ENCODE results near the gene COL13A1. TPM values are rescaled to one million over a fixed set of nuclear protein-coding genes. Genes with fewer than 3 reads are reported as not detected.

Gene COL13A1
- total RNA-seq, 1 donor from 2014 or later, result 20.1 TPM

- no peak for DNase-seq (ENCODE audit: extremely low read depth, low read depth, low spot score)
These were observed 136.9 kb downstream of the COL13A1 start for GRCh38 chr10:69938541-69938991.

- no peak for DNase-seq (ENCODE audit: extremely low read depth, low read depth, low spot score)
These were observed 137.4 kb downstream of the COL13A1 start for GRCh38 chr10:69939061-69939460.

- no peak for DNase-seq (ENCODE audit: extremely low read depth, low read depth, low spot score)
These were observed 137.8 kb downstream of the COL13A1 start for GRCh38 chr10:69939481-69939880.

- no peak for DNase-seq (ENCODE audit: extremely low read depth, low read depth, low spot score)
These were observed 140.0 kb downstream of the COL13A1 start for GRCh38 chr10:69941730-69942129.

- no peak for DNase-seq (ENCODE audit: extremely low read depth, low read depth, low spot score)
These were observed 141.7 kb downstream of the COL13A1 start for GRCh38 chr10:69943292-69943820.

GRCh38 chr10:69944761-69945160, 143.1 kb downstream of the COL13A1 start:
- DNase-seq (ENCODE audit: extremely low read depth, low read depth, low spot score), result no peak

- no peak for DNase-seq (ENCODE audit: extremely low read depth, low read depth, low spot score)
These were observed 146.6 kb downstream of the COL13A1 start for GRCh38 chr10:69948261-69948660.

GRCh38 chr10:69949770-69950169, 148.1 kb downstream of the COL13A1 start:
- no peak for DNase-seq (ENCODE audit: extremely low read depth, low read depth, low spot score)

- DNase-seq (ENCODE audit: extremely low read depth, low read depth, low spot score), result no peak
These were observed 150.0 kb downstream of the COL13A1 start for GRCh38 chr10:69951658-69952057.

- DNase-seq (ENCODE audit: extremely low read depth, low read depth, low spot score), result no peak
These were observed 150.5 kb downstream of the COL13A1 start for GRCh38 chr10:69952069-69952800.

- no peak for DNase-seq (ENCODE audit: extremely low read depth, low read depth, low spot score)
These were observed 151.1 kb downstream of the COL13A1 start for GRCh38 chr10:69952821-69953221.

GRCh38 chr10:69953851-69954250, 152.1 kb downstream of the COL13A1 start:
- no peak for DNase-seq (ENCODE audit: extremely low read depth, low read depth, low spot score)

GRCh38 chr10:69955211-69955805, 153.6 kb downstream of the COL13A1 start:
- no peak for DNase-seq (ENCODE audit: extremely low read depth, low read depth, low spot score)

GRCh38 chr10:69955897-69956740, 154.4 kb downstream of the COL13A1 start:
- no peak for DNase-seq (ENCODE audit: extremely low read depth, low read depth, low spot score)

- DNase-seq (ENCODE audit: extremely low read depth, low read depth, low spot score), result no peak
These were observed 155.1 kb downstream of the COL13A1 start for GRCh38 chr10:69956741-69957230.

GRCh38 chr10:69957241-69957885, 155.7 kb downstream of the COL13A1 start:
- DNase-seq (ENCODE audit: extremely low read depth, low read depth, low spot score), result no peak

- DNase-seq (ENCODE audit: extremely low read depth, low read depth, low spot score), result peak; percentile 29
These were observed 156.3 kb downstream of the COL13A1 start for GRCh38 chr10:69957886-69958555.

- DNase-seq (ENCODE audit: extremely low read depth, low read depth, low spot score), result no peak
These were observed 156.8 kb downstream of the COL13A1 start for GRCh38 chr10:69958556-69958902.

- DNase-seq (ENCODE audit: extremely low read depth, low read depth, low spot score), result no peak
These were observed 158.2 kb downstream of the COL13A1 start for GRCh38 chr10:69959911-69960310.

GRCh38 chr10:69960606-69960987, 158.9 kb downstream of the COL13A1 start:
- no peak for DNase-seq (ENCODE audit: extremely low read depth, low read depth, low spot score)

Measured in glomerular endothelial cell (primary cell).